ENCODE results near the gene HHAT.

- TF ChIP-seq CTCF (IDR thresholded peaks at IDR 0.05) = no peak
- TF ChIP-seq POLR2A (IDR thresholded peaks at IDR 0.05) = no peak
Observed at GRCh38 chr1:210505601-210506496, 177.1 kb downstream of the HHAT start.

Measured in lower leg skin (tissue), 3 donors.